GM12864 (cell line): ENCODE results near the gene DDX19B.

Experiments used
- DNase-seq: peaks from one replicate; pipeline ENCODE4 v3.0.0-alpha.2; 2011; ENCODE audit warnings: low read depth
- H3K4me3 ChIP-seq: 2 replicates; pipeline ENCODE4 v1.5.1; 2011; ENCODE audit warnings: mild to moderate bottlenecking, low read depth, low read length, control low read depth
- TF ChIP-seq, protein P1 (sequence below): IDR thresholded peaks from 2 replicates; pipeline ENCODE4 v1.5.1; 2011; ENCODE audit warnings: low read depth, mild to moderate bottlenecking, moderate library complexity, low read length, control low read depth, inconsistent platforms; ENCODE audit errors: missing control alignments

The DDX19B gene

DNA sequence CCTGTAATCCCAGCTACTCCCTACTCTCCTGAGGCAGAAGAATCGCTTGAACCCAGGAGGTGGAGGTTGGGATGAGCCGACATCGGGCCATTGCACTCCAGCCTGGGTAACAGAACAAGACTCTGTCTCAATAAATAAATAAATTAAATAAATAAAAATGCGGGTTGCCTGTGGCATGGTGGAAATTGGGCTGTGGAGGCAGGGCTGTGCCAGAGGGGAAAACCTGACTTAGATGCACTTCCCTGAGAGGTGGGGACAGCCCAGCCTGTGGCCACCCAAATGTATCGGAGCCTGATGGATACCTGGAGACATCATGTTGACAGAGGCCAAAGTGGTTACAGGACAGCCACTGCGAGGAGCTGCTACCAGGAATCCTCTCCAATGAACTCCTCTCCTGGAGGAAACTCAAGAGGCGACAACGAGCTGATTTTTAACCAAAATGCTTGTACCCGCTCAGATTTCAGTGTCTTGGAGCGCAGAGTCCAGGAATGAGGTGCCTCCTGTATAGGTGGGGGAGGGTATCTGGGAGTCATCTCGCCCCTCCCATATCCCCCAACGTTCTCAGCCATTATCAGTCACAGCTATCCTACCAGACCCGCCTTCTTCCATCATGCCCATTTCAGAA lies 80.0 kb downstream of the DDX19B start:
- TF ChIP-seq, protein P1, sequence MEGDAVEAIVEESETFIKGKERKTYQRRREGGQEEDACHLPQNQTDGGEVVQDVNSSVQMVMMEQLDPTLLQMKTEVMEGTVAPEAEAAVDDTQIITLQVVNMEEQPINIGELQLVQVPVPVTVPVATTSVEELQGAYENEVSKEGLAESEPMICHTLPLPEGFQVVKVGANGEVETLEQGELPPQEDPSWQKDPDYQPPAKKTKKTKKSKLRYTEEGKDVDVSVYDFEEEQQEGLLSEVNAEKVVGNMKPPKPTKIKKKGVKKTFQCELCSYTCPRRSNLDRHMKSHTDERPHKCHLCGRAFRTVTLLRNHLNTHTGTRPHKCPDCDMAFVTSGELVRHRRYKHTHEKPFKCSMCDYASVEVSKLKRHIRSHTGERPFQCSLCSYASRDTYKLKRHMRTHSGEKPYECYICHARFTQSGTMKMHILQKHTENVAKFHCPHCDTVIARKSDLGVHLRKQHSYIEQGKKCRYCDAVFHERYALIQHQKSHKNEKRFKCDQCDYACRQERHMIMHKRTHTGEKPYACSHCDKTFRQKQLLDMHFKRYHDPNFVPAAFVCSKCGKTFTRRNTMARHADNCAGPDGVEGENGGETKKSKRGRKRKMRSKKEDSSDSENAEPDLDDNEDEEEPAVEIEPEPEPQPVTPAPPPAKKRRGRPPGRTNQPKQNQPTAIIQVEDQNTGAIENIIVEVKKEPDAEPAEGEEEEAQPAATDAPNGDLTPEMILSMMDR = no peak

DNA sequence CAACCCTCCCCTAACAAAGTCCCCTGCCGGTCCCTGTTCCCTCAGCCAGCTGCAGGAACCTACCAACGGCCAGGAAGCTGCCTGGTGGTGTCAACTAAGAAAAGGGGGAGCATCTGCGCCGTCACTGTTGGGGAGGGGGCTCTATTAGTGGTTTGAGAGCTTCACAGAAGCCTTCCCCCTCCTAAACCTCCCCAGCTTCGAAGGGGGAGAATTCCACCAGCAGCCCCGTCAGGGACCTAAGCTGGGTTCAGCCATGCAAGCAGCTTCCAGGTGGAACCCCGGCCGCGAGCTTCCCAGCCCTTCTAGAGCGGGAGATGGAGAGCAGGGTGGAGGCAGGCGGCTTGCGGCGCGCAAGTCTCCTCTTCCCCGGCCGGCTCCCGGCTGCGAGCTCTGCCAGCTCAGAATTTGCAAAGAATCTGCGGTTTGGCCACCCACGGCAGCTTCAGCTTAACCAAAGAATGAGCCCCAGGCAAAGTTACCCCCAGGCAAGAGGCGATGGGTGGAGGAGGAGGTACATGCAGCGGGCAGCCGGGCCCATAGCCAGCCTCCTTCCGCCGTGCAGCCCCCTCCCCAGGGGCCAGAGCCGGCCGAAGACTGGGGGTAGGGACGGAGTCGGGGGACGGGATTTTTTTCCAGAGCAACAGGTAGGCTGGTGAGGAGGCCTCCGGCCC lies 81.4 kb downstream of the DDX19B start:
- TF ChIP-seq, protein P1 = no peak
- H3K4me3 ChIP-seq = peak overlapping the region; percentile 87
- no peak for DNase-seq

More for the DNA sequence above, 80.0 kb downstream of the DDX19B start:
- no peak for DNase-seq
- no peak overlapping the region for H3K4me3 ChIP-seq

DNA sequence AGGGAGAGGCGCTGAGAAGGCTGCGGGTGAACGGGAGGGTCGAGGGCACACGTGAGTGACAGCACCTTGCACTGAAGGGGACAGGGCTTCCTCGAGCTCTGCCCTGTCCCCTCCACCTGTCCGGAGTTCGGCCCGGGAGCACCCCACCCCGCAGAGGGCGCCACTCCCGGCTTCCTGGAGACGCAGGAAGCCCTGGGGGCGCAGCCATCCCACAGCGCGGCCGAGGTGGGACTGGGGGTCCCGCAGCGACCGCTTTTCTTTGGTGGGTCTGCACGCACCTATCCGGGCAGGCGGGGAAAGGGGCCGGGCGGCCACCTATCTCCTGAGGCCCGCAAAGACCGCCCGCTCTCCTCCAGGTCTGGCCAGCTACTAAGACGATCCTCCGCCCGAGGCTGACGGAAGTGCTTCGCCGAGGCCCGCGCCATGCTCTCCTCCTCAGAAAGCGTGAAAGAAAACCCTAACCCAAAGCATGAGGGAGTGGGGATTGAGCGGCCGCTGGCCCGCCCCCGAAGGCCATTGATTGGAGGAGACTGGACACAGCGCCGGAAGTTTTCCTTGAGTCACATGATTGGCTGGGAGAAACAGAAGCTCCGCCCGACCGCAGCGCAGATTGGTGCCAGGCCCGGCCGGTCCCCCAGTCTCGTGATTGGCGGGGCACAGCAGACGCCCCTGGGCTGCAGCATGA lies 82.1 kb downstream of the DDX19B start:
- H3K4me3 ChIP-seq = peak overlapping the region; percentile 87
- peak; percentile 93 for DNase-seq
- TF ChIP-seq, protein P1 = peak; percentile 32

DNA sequence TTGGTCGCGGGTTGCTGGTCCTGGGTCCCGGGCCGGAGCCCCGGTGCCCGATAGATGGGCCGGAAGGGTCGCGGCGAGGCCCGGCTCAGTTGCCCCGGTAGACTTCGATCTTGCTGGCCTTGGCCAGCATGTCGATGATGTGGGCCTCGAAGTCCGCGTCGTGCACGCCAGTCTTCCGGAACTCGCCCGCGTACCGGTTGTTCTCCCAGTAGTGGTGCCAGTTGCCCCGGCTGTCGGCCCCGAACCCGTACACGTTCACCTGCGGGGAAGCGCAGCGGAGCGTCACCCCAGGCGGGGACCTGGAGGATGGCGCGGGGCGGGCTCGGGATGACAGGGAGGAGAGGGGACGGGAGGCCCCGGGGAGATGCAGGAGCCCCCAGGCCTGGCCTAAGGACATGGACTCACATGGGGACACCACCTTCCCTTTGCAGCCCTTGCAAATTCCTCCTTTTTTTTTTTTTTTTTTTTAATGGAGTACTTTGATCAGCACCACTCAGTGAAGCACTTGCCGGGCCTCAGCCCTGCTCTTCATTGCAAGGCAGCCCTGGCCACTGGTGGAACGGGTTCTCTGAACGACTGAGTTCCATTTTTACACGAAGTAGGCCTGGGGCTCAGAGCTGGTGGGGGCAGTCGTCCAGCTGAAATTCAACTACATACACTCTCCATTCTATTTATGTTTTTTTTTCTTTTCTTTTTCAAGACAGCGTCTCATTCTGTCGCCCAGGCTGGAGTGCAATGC lies 82.8 kb downstream of the DDX19B start:
- TF ChIP-seq, protein P1 = no peak
- H3K4me3 ChIP-seq = peak overlapping the region; percentile 87
- no peak for DNase-seq

DNA sequence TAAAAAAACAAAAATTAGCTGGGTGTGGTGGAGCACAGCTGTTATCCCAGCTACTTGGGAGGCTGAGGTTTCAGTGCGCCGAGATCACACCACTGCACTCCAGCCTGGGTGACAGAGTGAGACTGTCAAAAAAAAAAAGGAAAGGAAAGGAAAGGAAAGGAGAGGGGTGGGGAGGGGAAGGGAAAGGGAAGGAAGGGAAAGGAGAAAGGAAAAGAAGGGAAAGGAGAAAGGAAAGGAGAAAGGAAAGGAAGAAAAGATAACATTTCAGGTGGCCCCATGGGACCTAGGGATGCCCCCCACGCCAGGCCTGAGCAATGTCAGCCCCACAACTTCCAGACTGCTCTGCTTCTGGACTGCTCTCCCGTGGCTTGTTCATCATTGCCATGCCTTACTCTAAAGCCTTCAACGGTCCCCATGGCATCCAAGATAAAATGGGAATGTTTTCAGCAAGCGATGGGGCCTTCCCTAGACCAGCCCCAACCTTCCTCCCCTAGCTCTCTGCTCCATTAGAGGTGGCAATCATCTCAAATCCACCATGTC lies 84.5 kb downstream of the DDX19B start:
- TF ChIP-seq, protein P1 = no peak
- no peak for DNase-seq
- no peak overlapping the region for H3K4me3 ChIP-seq
